IMR-90 (cell line): ENCODE measurements around the gene SLC39A8. TPM values are rescaled to one million over a fixed set of nuclear protein-coding genes. Genes with fewer than 3 reads are reported as not detected.

Source experiments
- ATAC-seq: fragments of 200-7000 bp; cut with Tn5 transposase; 2 replicates; pipeline ENCODE4 v1.9.1; 2020; ENCODE audit warnings: low read depth, mild to moderate bottlenecking, moderate library complexity
- BruUV-seq: library from RNA; stranded (reverse); fragments of 400-500 nt; replicated peaks from 2 replicates; lab custom pipeline; 2021; lab: Mats Ljungman, UMichigan
- CTCF ChIA-PET: fragments of 300-600 bp; formaldehyde crosslinking; extraction: SDS; loops from one replicate; lab custom pipeline; 2021; ENCODE audit warnings: antibody characterized with exemption; lab: Yijun Ruan, JAX
- POLR2A ChIA-PET: fragments of 300-600 bp; sonication (Branson Sonifier 250); formaldehyde crosslinking; loops from one replicate; lab custom pipeline; 2022; ENCODE audit warnings: antibody characterized with exemption; ENCODE audit not compliant: unreplicated experiment; lab: Charles Lee
- DNase-seq: peaks from one replicate; pipeline ENCODE4 v3.0.0; 2013
- H2AFZ ChIP-seq: replicated peaks from 2 replicates; pipeline ENCODE3; 2013; ENCODE audit warnings: low read length, mild to moderate bottlenecking; ENCODE audit not compliant: poor library complexity
- H2AK5ac ChIP-seq: 2 replicates; pipeline ENCODE4 v1.6.1; 2013; ENCODE audit warnings: low read depth, low read length, inconsistent platforms
- H2AK9ac ChIP-seq: replicated peaks from 2 replicates; pipeline ENCODE3; 2013; ENCODE audit warnings: mild to moderate bottlenecking, low read depth, low read length, moderate library complexity; ENCODE audit not compliant: poor library complexity
- H2BK120ac ChIP-seq: 2 replicates; pipeline ENCODE4 v1.6.1; 2013; ENCODE audit warnings: low read depth, low read length, inconsistent platforms
- H2BK15ac ChIP-seq: 3 replicates; pipeline ENCODE4 v1.6.1; 2013; ENCODE audit warnings: low read depth, low read length, inconsistent platforms
- H2BK20ac ChIP-seq: 2 replicates; pipeline ENCODE4 v1.6.1; 2013; ENCODE audit warnings: low read depth, mild to moderate bottlenecking, inconsistent platforms, low read length, moderate library complexity
- H2BK5ac ChIP-seq: 2 replicates; pipeline ENCODE4 v1.6.1; 2013; ENCODE audit warnings: mild to moderate bottlenecking, low read depth, low read length, inconsistent platforms; ENCODE audit not compliant: poor library complexity, severe bottlenecking
- H3K14ac ChIP-seq: replicated peaks from 2 replicates; pipeline ENCODE4 v1.6.1; 2013; ENCODE audit warnings: low read depth, low read length, inconsistent platforms
- H3K18ac ChIP-seq: 2 replicates; pipeline ENCODE4 v1.6.1; 2013; ENCODE audit warnings: low read depth, low read length, control low read depth
- H3K23ac ChIP-seq: 2 replicates; pipeline ENCODE4 v1.6.1; 2013; ENCODE audit warnings: low read depth, low read length, inconsistent platforms
- H3K27ac ChIP-seq: 2 replicates; pipeline ENCODE4 v1.5.1; 2013; ENCODE audit warnings: mild to moderate bottlenecking, control low read depth, low read length; ENCODE audit not compliant: insufficient read depth
- H3K27me3 ChIP-seq: 2 replicates; pipeline ENCODE4 v1.6.1; 2013; ENCODE audit warnings: low read length; ENCODE audit not compliant: control insufficient read depth, insufficient read depth
- H3K36me3 ChIP-seq: 2 replicates; pipeline ENCODE4 v1.6.1; 2013; ENCODE audit warnings: low read length, mixed read lengths; ENCODE audit not compliant: control insufficient read depth, insufficient read depth
- H3K4ac ChIP-seq: 2 replicates; pipeline ENCODE4 v1.6.1; 2013; ENCODE audit warnings: low read depth, low read length, inconsistent platforms
- H3K4me1 ChIP-seq: 2 replicates; pipeline ENCODE4 v1.6.1; 2013; ENCODE audit warnings: low read length, mixed read lengths; ENCODE audit not compliant: control insufficient read depth, insufficient read depth
- H3K4me2 ChIP-seq: 2 replicates; pipeline ENCODE4 v1.6.1; 2013; ENCODE audit warnings: low read depth, mild to moderate bottlenecking, control low read depth, low read length, moderate library complexity
- H3K4me3 ChIP-seq: 2 replicates; pipeline ENCODE4 v1.5.1; 2013; ENCODE audit warnings: low read depth, mild to moderate bottlenecking, control low read depth, low read length, moderate library complexity; ENCODE audit not compliant: insufficient read depth
- H3K56ac ChIP-seq: 2 replicates; pipeline ENCODE4 v1.6.1; 2013; ENCODE audit warnings: low read length, inconsistent platforms; ENCODE audit not compliant: insufficient read depth; ENCODE audit errors: extremely low read depth
- H3K79me1 ChIP-seq, 2 experiments: 2 replicates each; pipeline ENCODE4 v1.6.1; 2013; ENCODE audit warnings: low read length in 2 of 2, inconsistent platforms in 1 of 2, low read depth in 1 of 2
- H3K9ac ChIP-seq: 2 replicates; pipeline ENCODE4 v1.6.1; 2013; ENCODE audit warnings: low read depth, low read length, control low read depth
- H3K9me1 ChIP-seq: 2 replicates; pipeline ENCODE4 v1.6.1; 2013; ENCODE audit warnings: low read length, inconsistent platforms; ENCODE audit not compliant: insufficient read depth
- H3K9me3 ChIP-seq: 2 replicates; pipeline ENCODE4 v1.6.1; 2013; ENCODE audit warnings: low read length; ENCODE audit not compliant: control insufficient read depth, insufficient read depth
- H4K20me1 ChIP-seq: 2 replicates; pipeline ENCODE4 v1.6.1; 2013; ENCODE audit warnings: low read length, inconsistent platforms; ENCODE audit not compliant: insufficient read depth
- H4K5ac ChIP-seq: 2 replicates; pipeline ENCODE4 v1.6.1; 2013; ENCODE audit warnings: mild to moderate bottlenecking, low read depth, low read length, control low read depth
- H4K8ac ChIP-seq, 2 experiments: 2 replicates each; pipeline ENCODE4 v1.6.1; 2013; ENCODE audit warnings: low read depth in 2 of 2, low read length in 2 of 2, control low read depth in 1 of 2, inconsistent platforms in 1 of 2
- H4K91ac ChIP-seq: 2 replicates; pipeline ENCODE4 v1.6.1; 2013; ENCODE audit warnings: low read depth, low read length, inconsistent platforms; ENCODE audit not compliant: insufficient read depth
- RAD21 ChIP-seq: IDR thresholded peaks from 2 replicates; pipeline ENCODE4 v1.6.1; 2012; ENCODE audit warnings: low read length, improper control_type of control experiment
- dilution Hi-C: fragments of 300-500 bp; cut with HindIII; formaldehyde crosslinking; loops from one replicate; pipeline ENCODE4 v1.14.3; 2018; ENCODE audit warnings: low sequenced_read_pairs; ENCODE audit not compliant: unreplicated experiment
- in situ Hi-C: fragments of 300-500 bp; cut with MboI; formaldehyde crosslinking; loops from 3 replicates; pipeline ENCODE4 v1.14.3; 2019; ENCODE audit warnings: low sequenced_read_pairs, inconsistent platforms, mixed read lengths
- intact Hi-C: fragments of 100-400 bp; cut with micrococcal nuclease; formaldehyde crosslinking; loops from 2 replicates; pipeline ENCODE4 v1.10.0; 2022
- polyA plus RNA-seq, 3 experiments: library from polyadenylated mRNA; depleted of rRNA; stranded (reverse); fragments of >200 nt; gene quantifications; 2 replicates each; pipeline ENCODE4 v1.2.3, GENCODE V29; 2012; ENCODE audit warnings: low replicate concordance in 1 of 3
- total RNA-seq: library from RNA; depleted of rRNA; stranded (reverse); fragments of >200 nt; gene quantifications from 2 replicates; pipeline ENCODE4 v1.2.3, GENCODE V29; 2012

Gene SLC39A8
- total and polyA plus RNA-seq, 2 of the 4 experiments (the other 2 are of a cell fraction): 0.05 to 0.18 TPM

DNA sequence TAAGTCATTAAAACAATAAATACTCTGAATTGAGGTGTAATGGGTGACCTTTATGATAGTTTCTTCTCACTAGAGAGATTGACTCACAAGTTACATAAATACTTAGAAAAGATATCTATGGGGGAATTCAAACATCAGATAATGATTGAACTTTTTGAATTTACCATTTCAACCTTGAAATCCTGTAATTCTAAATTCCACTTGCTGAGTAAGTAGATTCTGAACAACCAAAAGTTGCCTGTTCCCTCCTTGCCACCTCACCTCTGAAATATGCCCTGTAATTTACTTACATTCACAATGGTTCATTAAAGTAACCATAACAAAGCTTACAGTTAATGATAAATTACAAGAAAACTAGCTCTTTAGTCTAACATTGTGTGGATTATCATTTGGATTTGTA is 43.3 kb upstream of the SLC39A8 start:
- H3K4ac ChIP-seq: no peak overlapping the region
- H3K18ac ChIP-seq: no peak overlapping the region
- no peak overlapping the region for H3K27ac ChIP-seq
- no peak overlapping the region for H2BK20ac ChIP-seq
- H3K56ac ChIP-seq: no peak overlapping the region
- no peak overlapping the region for H2BK15ac ChIP-seq
- no peaks in the 10 kb centered on the region for H3K9me1 ChIP-seq
- no peak overlapping the region for H3K14ac ChIP-seq
- H3K4me2 ChIP-seq: no peak overlapping the region
- H2AK9ac ChIP-seq: no peak overlapping the region
- H4K8ac ChIP-seq: no peak overlapping the region
- no peaks in the 10 kb centered on the region for H3K79me1 ChIP-seq
- in situ Hi-C loops: no loop called here
- no peak overlapping the region for H4K5ac ChIP-seq
- no peak overlapping the region for H2AFZ ChIP-seq
- DNase-seq (no peak), ATAC-seq (no peak)
- intact Hi-C loops: no loop called here
- no peak overlapping the region for H2AK5ac ChIP-seq
- no peak overlapping the region for H4K91ac ChIP-seq
- H3K9me3 ChIP-seq: no peaks in the 10 kb centered on the region
- H4K20me1 ChIP-seq: no peaks in the 10 kb centered on the region
- no peaks in the 10 kb centered on the region for H3K4me1 ChIP-seq
- H3K9ac ChIP-seq: no peak overlapping the region
- TF ChIP-seq RAD21: no peak
- no peaks in the 10 kb centered on the region for H3K36me3 ChIP-seq
- no peak overlapping the region for H3K4me3 ChIP-seq
- no peak overlapping the region for H2BK5ac ChIP-seq
- BruUV-seq: no TSS peak
- no peak overlapping the region for H3K23ac ChIP-seq
- dilution Hi-C loops: no loop called here
- CTCF ChIA-PET: no interaction called here
- POLR2A ChIA-PET: no interaction called here
- no peaks in the 10 kb centered on the region for H3K27me3 ChIP-seq
- H2BK120ac ChIP-seq: no peak overlapping the region
